ENCODE measurements around the gene SLC35A3.

Gene SLC35A3

DNA sequence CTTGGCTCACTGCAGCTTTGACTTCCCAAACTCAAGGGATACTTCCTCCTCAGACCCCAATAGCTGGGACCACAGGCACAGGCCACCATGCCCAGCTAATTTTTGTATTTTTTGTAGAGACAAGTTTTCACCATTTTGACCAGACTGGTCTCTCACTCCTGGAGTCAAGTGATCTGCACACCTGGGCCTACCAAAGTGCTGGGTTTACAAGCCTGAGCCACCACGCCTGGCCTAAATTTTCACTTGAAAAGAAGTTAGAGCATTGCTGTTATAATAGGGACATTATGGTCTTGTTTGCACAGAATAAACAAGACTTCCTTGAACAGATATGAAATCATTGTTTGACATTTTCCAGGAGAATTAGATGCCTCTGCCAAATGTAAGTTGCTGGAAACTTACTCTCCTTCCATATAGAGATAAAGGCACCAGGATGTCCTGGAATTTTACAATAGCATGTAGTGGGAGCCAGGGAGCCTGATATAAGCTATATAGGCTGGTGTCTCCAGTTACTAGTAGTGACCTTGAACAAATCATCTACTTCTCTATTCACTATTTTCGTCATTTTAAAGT, 16.9 kb downstream of the SLC35A3 start (continued):
- TF ChIP-seq, protein P1, sequence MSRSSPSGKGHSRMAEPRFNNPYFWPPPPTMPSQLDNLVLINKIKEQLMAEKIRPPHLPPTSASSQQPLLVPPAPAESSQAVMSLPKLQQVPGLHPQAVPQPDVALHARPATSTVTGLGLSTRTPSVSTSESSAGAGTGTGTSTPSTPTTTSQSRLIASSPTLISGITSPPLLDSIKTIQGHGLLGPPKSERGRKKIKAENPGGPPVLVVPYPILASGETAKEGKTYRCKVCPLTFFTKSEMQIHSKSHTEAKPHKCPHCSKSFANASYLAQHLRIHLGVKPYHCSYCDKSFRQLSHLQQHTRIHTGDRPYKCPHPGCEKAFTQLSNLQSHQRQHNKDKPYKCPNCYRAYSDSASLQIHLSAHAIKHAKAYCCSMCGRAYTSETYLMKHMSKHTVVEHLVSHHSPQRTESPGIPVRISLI (tag by site-specific recombination; IDR thresholded peaks at IDR 0.05) = no peak
- TF ChIP-seq, protein P2, sequence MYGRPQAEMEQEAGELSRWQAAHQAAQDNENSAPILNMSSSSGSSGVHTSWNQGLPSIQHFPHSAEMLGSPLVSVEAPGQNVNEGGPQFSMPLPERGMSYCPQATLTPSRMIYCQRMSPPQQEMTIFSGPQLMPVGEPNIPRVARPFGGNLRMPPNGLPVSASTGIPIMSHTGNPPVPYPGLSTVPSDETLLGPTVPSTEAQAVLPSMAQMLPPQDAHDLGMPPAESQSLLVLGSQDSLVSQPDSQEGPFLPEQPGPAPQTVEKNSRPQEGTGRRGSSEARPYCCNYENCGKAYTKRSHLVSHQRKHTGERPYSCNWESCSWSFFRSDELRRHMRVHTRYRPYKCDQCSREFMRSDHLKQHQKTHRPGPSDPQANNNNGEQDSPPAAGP (tag by site-specific recombination; IDR thresholded peaks at IDR 0.05) = no peak

DNA sequence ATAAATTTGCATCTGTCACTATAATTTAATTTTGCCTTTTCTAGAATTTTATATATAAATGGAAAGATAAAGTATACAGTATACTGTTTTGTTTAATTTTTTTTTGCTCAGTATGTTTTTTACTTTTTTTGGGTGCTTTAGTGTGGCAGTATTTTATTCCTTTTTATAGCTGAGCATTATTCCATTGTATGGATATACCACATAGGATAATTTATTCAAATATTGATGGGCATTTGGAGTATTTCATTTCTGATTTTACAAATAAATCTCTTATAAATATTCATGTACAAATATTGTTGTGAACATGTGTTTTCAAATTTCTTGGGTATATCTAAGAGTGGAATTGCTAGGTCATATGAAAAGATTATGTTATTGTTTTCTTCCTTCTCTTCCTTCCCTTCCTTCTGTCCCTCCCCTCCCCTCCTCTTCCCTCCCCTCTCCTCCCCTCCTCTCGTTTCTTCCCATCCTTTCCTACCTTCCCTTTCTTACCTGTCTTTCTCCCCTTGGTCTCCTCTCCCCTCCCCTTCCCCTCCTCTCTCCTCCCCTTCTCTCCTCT, 18.5 kb downstream of the SLC35A3 start:
- H3K27ac ChIP-seq (ENCODE audit: extremely low read depth, low read depth, low read length) = no peak overlapping the region
- no peaks in the 10 kb centered on the region for H3K4me1 ChIP-seq (ENCODE audit: control insufficient read depth, insufficient read depth, low read length)
- TF ChIP-seq ZFP69B (tag by site-specific recombination; IDR thresholded peaks at IDR 0.05) = no peak
- no peak for TF ChIP-seq MYNN (tag by site-specific recombination; IDR thresholded peaks at IDR 0.05; ENCODE audit: borderline replicate concordance)
- no peak for TF ChIP-seq GLIS1 (tag by site-specific recombination; IDR thresholded peaks at IDR 0.05)
- TF ChIP-seq ZNF391 (tag by site-specific recombination; IDR thresholded peaks at IDR 0.05; ENCODE audit: borderline replicate concordance, low read depth) = no peak
- TF ChIP-seq ZNF621 (tag by site-specific recombination; IDR thresholded peaks at IDR 0.05) = no peak
- TF ChIP-seq SALL2 (tag by site-specific recombination; IDR thresholded peaks at IDR 0.05; ENCODE audit: borderline replicate concordance) = no peak
- no peak for TF ChIP-seq ZNF76 (tag by site-specific recombination; IDR thresholded peaks at IDR 0.05; ENCODE audit: borderline replicate concordance, low read depth)
- no peak for TF ChIP-seq ZNF600 (tag by site-specific recombination; IDR thresholded peaks at IDR 0.05)
- no peak for TF ChIP-seq ZNF223 (tag by site-specific recombination; IDR thresholded peaks at IDR 0.05)
- TF ChIP-seq, protein P3, sequence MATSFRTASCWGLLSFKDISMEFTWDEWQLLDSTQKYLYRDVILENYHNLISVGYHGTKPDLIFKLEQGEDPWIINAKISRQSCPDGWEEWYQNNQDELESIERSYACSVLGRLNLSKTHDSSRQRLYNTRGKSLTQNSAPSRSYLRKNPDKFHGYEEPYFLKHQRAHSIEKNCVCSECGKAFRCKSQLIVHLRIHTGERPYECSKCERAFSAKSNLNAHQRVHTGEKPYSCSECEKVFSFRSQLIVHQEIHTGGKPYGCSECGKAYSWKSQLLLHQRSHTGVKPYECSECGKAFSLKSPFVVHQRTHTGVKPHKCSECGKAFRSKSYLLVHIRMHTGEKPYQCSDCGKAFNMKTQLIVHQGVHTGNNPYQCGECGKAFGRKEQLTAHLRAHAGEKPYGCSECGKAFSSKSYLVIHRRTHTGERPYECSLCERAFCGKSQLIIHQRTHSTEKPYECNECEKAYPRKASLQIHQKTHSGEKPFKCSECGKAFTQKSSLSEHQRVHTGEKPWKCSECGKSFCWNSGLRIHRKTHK (tag by site-specific recombination; IDR thresholded peaks at IDR 0.05) = no peak
- TF ChIP-seq YY1 (tag by site-specific recombination; IDR thresholded peaks at IDR 0.05) = no peak
- no peak for TF ChIP-seq ZNF10 (tag by site-specific recombination; IDR thresholded peaks at IDR 0.05)
- TF ChIP-seq ZNF561 (tag by site-specific recombination; IDR thresholded peaks at IDR 0.05; ENCODE audit: borderline replicate concordance) = no peak
- TF ChIP-seq, protein P4, sequence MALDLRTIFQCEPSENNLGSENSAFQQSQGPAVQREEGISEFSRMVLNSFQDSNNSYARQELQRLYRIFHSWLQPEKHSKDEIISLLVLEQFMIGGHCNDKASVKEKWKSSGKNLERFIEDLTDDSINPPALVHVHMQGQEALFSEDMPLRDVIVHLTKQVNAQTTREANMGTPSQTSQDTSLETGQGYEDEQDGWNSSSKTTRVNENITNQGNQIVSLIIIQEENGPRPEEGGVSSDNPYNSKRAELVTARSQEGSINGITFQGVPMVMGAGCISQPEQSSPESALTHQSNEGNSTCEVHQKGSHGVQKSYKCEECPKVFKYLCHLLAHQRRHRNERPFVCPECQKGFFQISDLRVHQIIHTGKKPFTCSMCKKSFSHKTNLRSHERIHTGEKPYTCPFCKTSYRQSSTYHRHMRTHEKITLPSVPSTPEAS (tag by site-specific recombination; IDR thresholded peaks at IDR 0.05) = no peak
- no peak for TF ChIP-seq ZNF555 (tag by site-specific recombination; conservative IDR thresholded peaks at IDR 0.05)
- peaks cover 0 to 7% of the 10 kb centered on the region in 2 experiments; a peak in 2 of 3 replicates for H3K36me3 ChIP-seq (ENCODE audit: control insufficient read depth in 2 of 2, insufficient read depth in 1 of 2, low read length in 2 of 2)
- ChIA-PET CTCF (interaction anchor here (0.5 kb wide), 1 partner anchor 259 kb away, joined by 3 read pairs; no protein-coding TSS in a partner anchor), POLR2A (interaction anchor here (0.7 to 1.6 kb wide), 2 partner anchors 10 to 18 kb away, joined by 3 to 5 read pairs; partner anchors contain the start of gene SLC35A3)
- no peak overlapping the region for H3K4me3 ChIP-seq (ENCODE audit: low read depth, low read length)
- no peaks in the 10 kb centered on the region for H3K9me3 ChIP-seq (ENCODE audit: control insufficient read depth, insufficient read depth, low read depth, low read length)

DNA sequence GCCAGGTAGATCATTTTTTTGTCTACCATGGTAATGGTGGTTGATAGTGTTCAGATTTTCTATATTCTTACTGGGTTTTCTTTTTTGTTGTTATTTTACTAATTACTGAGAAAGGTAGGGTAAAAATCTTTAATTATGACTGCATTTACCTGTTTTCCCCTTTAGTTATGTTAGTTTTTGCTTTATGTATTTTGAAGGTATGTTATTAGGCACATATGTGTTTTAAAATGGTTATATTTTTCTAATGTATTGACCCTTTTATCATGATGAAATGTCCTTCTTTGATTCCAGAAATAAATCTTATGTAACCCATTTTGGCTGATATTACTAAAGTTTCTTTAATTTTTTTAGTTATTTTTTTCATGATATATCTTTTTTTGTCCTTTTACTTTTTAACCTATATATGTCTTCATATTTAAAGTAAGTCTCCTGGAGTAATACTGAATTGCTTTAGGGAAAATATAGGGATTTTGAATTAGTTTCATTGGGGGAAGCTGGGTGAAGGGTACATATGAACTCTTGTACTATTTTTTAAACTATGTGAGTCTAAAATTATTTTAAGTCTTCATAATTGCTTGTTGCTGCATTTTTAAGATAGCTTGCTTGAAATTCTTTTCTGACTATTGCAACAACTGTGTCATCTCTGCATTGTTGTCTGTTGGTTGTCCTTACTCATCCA, 22.4 kb downstream of the SLC35A3 start:
- Histone ChIP-seq H3K4me3 (ENCODE audit: low read depth, low read length) (no peak overlapping the region), H3K4me1 (ENCODE audit: control insufficient read depth, insufficient read depth, low read length) (no peaks in the 10 kb centered on the region), H3K27ac (ENCODE audit: extremely low read depth, low read depth, low read length) (no peak overlapping the region), H3K9me3 (ENCODE audit: control insufficient read depth, insufficient read depth, low read depth, low read length) (no peaks in the 10 kb centered on the region), H3K36me3 (ENCODE audit: control insufficient read depth in 2 of 2, insufficient read depth in 1 of 2, low read length in 2 of 2) (peaks cover 3 to 17% of the 10 kb centered on the region in 2 experiments; a peak in 2 of 3 replicates)
- ChIA-PET CTCF (no interaction called here), POLR2A (no interaction called here)
- no peak for TF ChIP-seq ZNF112 (tag by site-specific recombination; IDR thresholded peaks at IDR 0.05)
- TF ChIP-seq ZNF529 (tag by site-specific recombination; IDR thresholded peaks at IDR 0.05; ENCODE audit: insufficient replicate concordance) = peak; percentile 99
- peak; percentile 77 for TF ChIP-seq SETDB1 (IDR thresholded peaks at IDR 0.05; ENCODE audit: insufficient read length, low read length)
